Testis (tissue), 3 donors: ENCODE data around the gene RIPK3. TPM values are rescaled to one million over a fixed set of nuclear protein-coding genes. Genes with fewer than 3 reads are reported as not detected.
"Not testable (repeated sequence)": the region's sequence is repeated elsewhere in the genome, so short reads cannot be mapped to it uniquely, and the experiment has no call there.

Experiments used
- DNase-seq: peaks from one replicate; pipeline ENCODE4 v3.0.0-alpha.2; 2019
- H3K27ac ChIP-seq, 2 donors: fragments of 200-600 bp; sonication (generic); one replicate each; pipeline ENCODE4 v1.5.1; 2019
- H3K27me3 ChIP-seq: fragments of 200-600 bp; sonication (generic); one replicate; pipeline ENCODE4 v1.5.1; 2019
- H3K36me3 ChIP-seq: fragments of 200-600 bp; sonication (generic); one replicate; pipeline ENCODE4 v1.5.1; 2017; ENCODE audit warnings: low read depth; ENCODE audit errors: missing control alignments
- H3K4me1 ChIP-seq: fragments of 200-600 bp; sonication (generic); one replicate; pipeline ENCODE4 v1.5.1; 2019
- H3K4me3 ChIP-seq, 2 donors: fragments of 200-600 bp; sonication (generic); one replicate each; pipeline ENCODE4 v1.5.1; 2017 to 2019
- H3K9me3 ChIP-seq: fragments of 200-600 bp; sonication (generic); one replicate; pipeline ENCODE4 v1.5.1; 2017
- POLR2A ChIP-seq: fragments of 450-650 bp; IDR thresholded peaks from one replicate; pipeline ENCODE4 v1.6.1; 2017; ENCODE audit warnings: antibody characterized with exemption, mild to moderate bottlenecking, moderate library complexity
- WGBS, 2 donors: methylation state at CpG; one replicate each; pipeline ENCODE4 v1.1.5; 2018; 5-methylcytosine and 5-hydroxymethylcytosine counted together
- intact Hi-C: fragments of 100-400 bp; cut with DNase I; formaldehyde crosslinking; loops from one replicate; pipeline ENCODE4 v1.15.1; 2023; ENCODE audit warnings: low total_unique reads
- polyA plus RNA-seq: library from polyadenylated mRNA; stranded (reverse); fragments of 350-450 nt; fragmentation: Illumina TruSeq; extraction: RNeasy Lipid Tissue Mini Kit (QIAGEN cat#74804); gene quantifications from one replicate; pipeline ENCODE4 v1.2.3, GENCODE V29; 2014; ENCODE audit warnings: low read depth, low replicate concordance; ENCODE audit not compliant: insufficient read depth
- total RNA-seq, 2 donors: library from RNA; depleted of rRNA; stranded (reverse); fragments of >200 nt; gene quantifications; one replicate each; pipeline ENCODE4 v1.2.3, GENCODE V29; 2016
- TF ChIP-seq, protein P1 (sequence below), 3 experiments: fragments of 450-650 bp in 2 of 3; fragments of 200-600 bp in 1 of 3; sonication (generic) in 1 of 3; IDR thresholded peaks; one replicate each; pipeline ENCODE4 v1.5.1; 2016 to 2019; ENCODE audit warnings: antibody characterized with exemption in 3 of 3, mild to moderate bottlenecking in 2 of 3, moderate library complexity in 1 of 3

Gene RIPK3
- total and polyA plus RNA-seq, 3 donors from 2014 or later, result 2.8 to 11.3 (median 3.2) TPM

DNA sequence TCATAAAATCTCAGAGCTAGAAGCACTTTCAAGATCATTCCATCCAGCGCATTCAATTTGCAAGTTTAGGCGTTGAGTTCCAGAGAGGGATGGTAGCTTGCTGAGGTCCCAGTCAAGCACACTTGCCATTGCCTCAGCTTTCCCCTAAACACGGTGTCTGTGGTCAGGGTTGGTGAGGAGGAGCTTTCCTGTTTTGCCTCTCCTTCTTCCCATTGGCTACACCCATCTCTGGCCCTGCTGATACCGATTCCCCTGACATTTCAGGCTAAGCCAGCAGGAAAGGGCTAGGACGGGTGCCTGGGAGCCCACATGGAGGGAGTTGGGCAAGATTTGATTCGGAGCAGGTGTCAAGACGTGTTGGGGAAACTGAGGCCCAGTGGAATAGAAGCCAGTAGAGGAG lies 37.3 kb upstream of the RIPK3 start:
- 81 to 94% methylated on average over 7 of the region's 7 CpGs for WGBS, 2 donors
- TF ChIP-seq POLR2A, result no peak
- TF ChIP-seq, protein P1, sequence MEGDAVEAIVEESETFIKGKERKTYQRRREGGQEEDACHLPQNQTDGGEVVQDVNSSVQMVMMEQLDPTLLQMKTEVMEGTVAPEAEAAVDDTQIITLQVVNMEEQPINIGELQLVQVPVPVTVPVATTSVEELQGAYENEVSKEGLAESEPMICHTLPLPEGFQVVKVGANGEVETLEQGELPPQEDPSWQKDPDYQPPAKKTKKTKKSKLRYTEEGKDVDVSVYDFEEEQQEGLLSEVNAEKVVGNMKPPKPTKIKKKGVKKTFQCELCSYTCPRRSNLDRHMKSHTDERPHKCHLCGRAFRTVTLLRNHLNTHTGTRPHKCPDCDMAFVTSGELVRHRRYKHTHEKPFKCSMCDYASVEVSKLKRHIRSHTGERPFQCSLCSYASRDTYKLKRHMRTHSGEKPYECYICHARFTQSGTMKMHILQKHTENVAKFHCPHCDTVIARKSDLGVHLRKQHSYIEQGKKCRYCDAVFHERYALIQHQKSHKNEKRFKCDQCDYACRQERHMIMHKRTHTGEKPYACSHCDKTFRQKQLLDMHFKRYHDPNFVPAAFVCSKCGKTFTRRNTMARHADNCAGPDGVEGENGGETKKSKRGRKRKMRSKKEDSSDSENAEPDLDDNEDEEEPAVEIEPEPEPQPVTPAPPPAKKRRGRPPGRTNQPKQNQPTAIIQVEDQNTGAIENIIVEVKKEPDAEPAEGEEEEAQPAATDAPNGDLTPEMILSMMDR (IDR thresholded peaks at IDR 0.05), result no peak
- Histone ChIP-seq H3K4me1 (peaks cover 10% of the 10 kb centered on the region), H3K4me3 (no peak overlapping the region), H3K36me3 (no peaks in the 10 kb centered on the region), H3K27ac (no peak overlapping the region), H3K27me3 (no peaks in the 10 kb centered on the region), H3K9me3 (no peaks in the 10 kb centered on the region)
- no peak for DNase-seq
- intact Hi-C loops, result no loop called here

DNA sequence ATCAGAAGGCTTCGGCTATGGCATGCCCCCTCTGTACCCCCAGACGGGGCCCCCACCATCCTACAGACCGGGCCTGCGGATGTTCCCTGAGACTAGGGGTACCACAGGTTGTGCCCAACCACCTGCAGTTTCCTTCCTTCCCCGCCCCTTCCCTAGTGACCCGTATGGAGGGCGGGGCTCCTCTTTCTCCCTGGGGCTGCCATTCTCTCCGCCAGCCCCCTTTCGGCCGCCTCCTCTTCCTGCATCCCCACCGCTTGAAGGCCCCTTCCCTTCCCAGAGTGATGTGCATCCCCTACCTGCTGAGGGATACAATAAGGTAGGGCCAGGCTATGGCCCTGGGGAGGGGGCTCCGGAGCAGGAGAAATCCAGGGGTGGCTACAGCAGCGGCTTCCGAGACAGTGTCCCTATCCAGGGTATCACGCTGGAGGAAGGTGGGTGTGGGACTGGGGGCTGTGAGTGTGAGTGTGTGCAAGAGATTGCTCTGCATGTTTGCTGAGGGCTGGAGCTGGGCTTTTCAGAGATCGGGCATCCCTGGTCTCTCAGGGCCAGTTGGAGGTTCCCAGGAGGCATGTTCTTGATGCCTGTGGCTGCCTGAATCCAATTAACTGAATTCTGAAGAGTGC lies 36.8 kb upstream of the RIPK3 start:
- 81 to 89% methylated on average over 15 to 16 of the region's 16 CpGs for WGBS, 2 donors
- Histone ChIP-seq H3K27me3 (no peaks in the 10 kb centered on the region), H3K9me3 (no peaks in the 10 kb centered on the region), H3K27ac (no peak overlapping the region), H3K4me1 (peaks cover 4% of the 10 kb centered on the region), H3K4me3 (no peak overlapping the region), H3K36me3 (no peaks in the 10 kb centered on the region)
- intact Hi-C loops, result no loop called here
- DNase-seq, result no peak
- TF ChIP-seq, protein P1 (IDR thresholded peaks at IDR 0.05), result no peak
- no peak for TF ChIP-seq POLR2A

DNA sequence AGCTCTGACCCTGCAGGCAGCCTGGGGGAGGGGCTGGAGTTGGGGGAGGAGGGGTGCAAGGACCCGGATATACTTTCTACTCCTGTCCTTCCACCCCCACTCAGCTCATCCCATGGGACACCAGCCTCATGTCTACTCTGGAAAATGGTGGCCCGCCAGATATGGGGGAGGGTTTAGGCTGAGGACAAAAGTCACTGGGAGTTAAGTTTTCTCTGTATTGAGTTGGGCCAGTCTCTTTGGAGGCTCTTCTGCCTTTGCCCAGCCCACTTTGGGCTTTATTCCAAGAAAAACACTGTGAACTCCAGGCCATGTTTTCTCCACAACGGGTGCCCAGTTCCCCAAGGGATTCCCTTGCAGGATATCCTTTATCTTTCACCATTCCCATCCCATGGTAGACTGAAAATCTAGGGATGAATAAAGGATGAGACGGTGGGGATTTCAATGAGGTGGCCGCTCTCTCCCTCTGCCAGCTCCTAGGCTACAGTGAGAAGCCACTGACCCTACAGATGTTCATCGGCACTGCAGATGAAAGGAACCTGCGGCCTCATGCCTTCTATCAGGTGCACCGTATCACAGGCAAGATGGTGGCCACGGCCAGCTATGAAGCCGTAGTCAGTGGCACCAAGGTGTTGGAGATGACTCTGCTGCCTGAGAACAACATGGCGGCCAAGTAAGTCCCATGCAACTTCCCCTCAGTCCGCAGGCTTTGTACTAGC lies 33.1 kb upstream of the RIPK3 start:
- intact Hi-C loops, result no loop called here
- no peak for DNase-seq
- no peak for TF ChIP-seq POLR2A
- TF ChIP-seq, protein P1 (IDR thresholded peaks at IDR 0.05), result no peak
- Histone ChIP-seq H3K4me3 (no peak overlapping the region), H3K27ac (no peak overlapping the region), H3K4me1 (no peaks in the 10 kb centered on the region), H3K9me3 (no peaks in the 10 kb centered on the region), H3K27me3 (no peaks in the 10 kb centered on the region), H3K36me3 (no peaks in the 10 kb centered on the region)
- WGBS, 2 donors, result 87 to 89% methylated on average over 11 to 12 of the region's 12 CpGs

DNA sequence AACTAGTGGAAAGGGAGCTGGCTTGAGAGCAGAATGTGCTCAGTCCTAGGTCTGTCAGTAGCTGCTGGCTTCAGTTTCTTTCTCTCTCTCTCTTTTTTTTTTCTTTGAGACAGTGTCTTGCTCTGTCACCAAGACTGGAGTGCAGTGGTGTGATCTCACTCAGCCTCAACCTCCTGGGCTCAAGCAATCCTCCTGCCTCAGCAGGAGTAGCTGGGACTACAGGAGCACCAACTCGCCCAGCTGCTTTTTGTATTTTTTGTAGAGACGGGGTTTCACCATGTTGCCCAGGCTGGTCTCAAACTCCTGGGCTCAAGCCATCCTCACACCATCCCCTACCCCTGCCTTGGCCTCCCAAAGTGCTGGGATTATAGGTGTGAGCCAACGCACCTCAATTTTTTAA lies 31.8 kb upstream of the RIPK3 start:
- H3K4me3 ChIP-seq, DNase-seq, H3K36me3 ChIP-seq, H3K9me3 ChIP-seq, H3K4me1 ChIP-seq, H3K27me3 ChIP-seq, H3K27ac ChIP-seq, intact Hi-C loops: not testable (repeated sequence)
- WGBS, 2 donors, result 92 to 95% methylated on average over 3 of the region's 3 CpGs

DNA sequence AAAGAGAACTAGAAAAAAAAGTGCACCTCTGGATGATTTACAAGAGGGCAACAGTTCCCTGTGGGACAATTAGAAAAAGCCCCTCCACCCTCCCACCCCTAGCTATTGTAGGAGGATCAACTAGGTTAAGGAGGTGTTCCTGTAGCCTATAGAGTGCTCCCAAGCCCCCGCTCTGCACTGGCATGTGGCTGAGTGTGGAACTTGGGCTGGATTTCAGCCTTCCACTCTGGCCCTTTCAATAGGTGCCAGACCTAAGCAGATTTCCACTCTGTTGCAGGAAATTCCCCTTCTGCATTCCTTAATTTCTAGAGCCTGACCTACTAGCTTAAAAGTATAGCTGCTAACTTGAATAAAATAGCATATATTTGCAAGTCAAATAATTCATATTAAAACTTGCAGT lies 31.0 kb upstream of the RIPK3 start:
- Histone ChIP-seq H3K4me1 (peaks cover 10% of the 10 kb centered on the region), H3K27ac (no peak overlapping the region), H3K4me3 (no peak overlapping the region), H3K27me3 (no peaks in the 10 kb centered on the region), H3K36me3 (no peaks in the 10 kb centered on the region), H3K9me3 (no peaks in the 10 kb centered on the region)
- no peak for TF ChIP-seq POLR2A
- 75 to 94% methylated on average over 1 of the region's 1 CpG for WGBS, 2 donors
- no peak for DNase-seq
- intact Hi-C loops, result no loop called here
